ENCODE results near the gene ACOD1. TPM values are rescaled to one million over a fixed set of nuclear protein-coding genes. Genes with fewer than 3 reads are reported as not detected.
"Not testable (repeated sequence)": the region's sequence is repeated elsewhere in the genome, so short reads cannot be mapped to it uniquely, and the experiment has no call there.

ACOD1 gene
- total RNA-seq, 1 donor from 2014 or later = not detected

DNA sequence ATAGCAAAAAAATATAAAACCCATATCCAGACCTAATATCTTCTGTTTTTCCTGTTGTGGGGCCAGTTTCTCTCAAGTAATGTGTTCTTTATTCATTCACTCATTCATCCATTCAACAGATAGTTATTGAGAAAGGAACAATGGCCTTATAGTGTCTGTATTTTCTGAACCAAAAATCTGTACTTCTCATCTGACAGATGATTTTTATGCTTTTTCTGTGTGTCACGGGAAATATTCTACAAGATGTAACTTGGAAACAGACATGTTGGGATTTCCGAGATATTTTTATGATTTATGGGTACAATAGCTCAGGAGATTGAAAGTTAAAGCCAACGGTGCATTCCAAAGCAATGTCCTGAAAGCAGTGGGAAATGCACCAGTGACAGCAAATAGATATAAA lies 5.7 kb downstream of the ACOD1 start:
- DNase-seq (ENCODE audit: low spot score in 2 of 2, unreplicated experiment in 2 of 2) = no peak
- H3K4me3 Mint-ChIP-seq = no peak overlapping the region
- H3K4me1 Mint-ChIP-seq = peaks cover 10% of the 10 kb centered on the region
- H3K36me3 Mint-ChIP-seq = peaks cover 2% of the 10 kb centered on the region
- TF ChIP-seq, protein P1, sequence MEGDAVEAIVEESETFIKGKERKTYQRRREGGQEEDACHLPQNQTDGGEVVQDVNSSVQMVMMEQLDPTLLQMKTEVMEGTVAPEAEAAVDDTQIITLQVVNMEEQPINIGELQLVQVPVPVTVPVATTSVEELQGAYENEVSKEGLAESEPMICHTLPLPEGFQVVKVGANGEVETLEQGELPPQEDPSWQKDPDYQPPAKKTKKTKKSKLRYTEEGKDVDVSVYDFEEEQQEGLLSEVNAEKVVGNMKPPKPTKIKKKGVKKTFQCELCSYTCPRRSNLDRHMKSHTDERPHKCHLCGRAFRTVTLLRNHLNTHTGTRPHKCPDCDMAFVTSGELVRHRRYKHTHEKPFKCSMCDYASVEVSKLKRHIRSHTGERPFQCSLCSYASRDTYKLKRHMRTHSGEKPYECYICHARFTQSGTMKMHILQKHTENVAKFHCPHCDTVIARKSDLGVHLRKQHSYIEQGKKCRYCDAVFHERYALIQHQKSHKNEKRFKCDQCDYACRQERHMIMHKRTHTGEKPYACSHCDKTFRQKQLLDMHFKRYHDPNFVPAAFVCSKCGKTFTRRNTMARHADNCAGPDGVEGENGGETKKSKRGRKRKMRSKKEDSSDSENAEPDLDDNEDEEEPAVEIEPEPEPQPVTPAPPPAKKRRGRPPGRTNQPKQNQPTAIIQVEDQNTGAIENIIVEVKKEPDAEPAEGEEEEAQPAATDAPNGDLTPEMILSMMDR (IDR thresholded peaks at IDR 0.05; ENCODE audit: unreplicated experiment) = no peak
- H3K9me3 Mint-ChIP-seq = peaks cover 13% of the 10 kb centered on the region
- no peak overlapping the region for H3K27ac Mint-ChIP-seq
- peaks cover 31% of the 10 kb centered on the region for H3K27me3 Mint-ChIP-seq (ENCODE audit: low read depth)

DNA sequence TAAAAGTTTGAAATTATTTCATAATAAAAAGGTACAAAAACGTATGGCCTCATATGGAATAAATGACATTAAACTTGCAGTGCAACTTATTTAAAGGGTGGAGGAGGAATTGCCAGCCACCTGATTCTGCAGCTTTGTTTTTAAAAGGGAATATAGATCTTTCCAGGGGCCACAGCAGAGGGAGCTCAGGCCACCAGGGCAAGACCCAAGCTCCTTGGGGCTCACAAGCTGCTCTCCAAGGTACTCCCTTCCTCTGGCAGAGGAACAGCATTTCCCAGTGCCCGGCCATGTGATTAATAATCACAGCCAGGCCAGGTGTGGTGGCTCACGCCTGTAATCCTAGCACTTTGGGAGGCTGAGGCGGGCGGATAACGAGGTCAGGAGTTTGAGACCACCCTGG lies 6.2 kb downstream of the ACOD1 start:
- Mint-ChIP-seq H3K27ac (no peak overlapping the region), H3K36me3 (peaks cover 2% of the 10 kb centered on the region), H3K4me1 (peaks cover 10% of the 10 kb centered on the region), H3K27me3 (ENCODE audit: low read depth) (peaks cover 27% of the 10 kb centered on the region), H3K9me3 (peaks cover 16% of the 10 kb centered on the region), H3K4me3 (no peak overlapping the region)
- DNase-seq (ENCODE audit: low spot score in 2 of 2, unreplicated experiment in 2 of 2) = no peak
- TF ChIP-seq, protein P1 (IDR thresholded peaks at IDR 0.05; ENCODE audit: unreplicated experiment) = no peak

DNA sequence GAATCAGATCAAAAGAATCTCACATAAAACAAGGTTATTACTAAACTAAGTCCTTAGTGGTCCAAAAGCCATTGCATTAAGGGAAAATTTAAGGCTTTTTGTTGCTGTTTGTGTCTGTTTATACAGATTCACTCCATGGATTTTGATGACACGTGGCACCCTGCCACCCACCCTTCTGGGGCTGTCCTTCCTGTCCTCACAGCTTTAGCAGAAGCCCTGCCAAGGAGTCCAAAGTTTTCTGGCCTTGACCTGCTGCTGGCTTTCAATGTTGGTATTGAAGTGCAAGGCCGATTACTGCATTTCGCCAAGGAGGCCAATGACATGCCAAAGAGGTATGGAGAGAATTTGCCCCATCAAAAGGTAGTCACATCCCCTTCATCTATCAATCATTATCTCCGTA lies 6.9 kb downstream of the ACOD1 start:
- Mint-ChIP-seq H3K4me1 (peaks cover 10% of the 10 kb centered on the region), H3K9me3 (peaks cover 18% of the 10 kb centered on the region), H3K27me3 (ENCODE audit: low read depth) (peaks cover 21% of the 10 kb centered on the region), H3K36me3 (peaks cover 2% of the 10 kb centered on the region), H3K27ac (no peak overlapping the region), H3K4me3 (no peak overlapping the region)
- TF ChIP-seq, protein P1 (IDR thresholded peaks at IDR 0.05; ENCODE audit: unreplicated experiment) = no peak
- no peak for DNase-seq (ENCODE audit: low spot score in 2 of 2, unreplicated experiment in 2 of 2)

DNA sequence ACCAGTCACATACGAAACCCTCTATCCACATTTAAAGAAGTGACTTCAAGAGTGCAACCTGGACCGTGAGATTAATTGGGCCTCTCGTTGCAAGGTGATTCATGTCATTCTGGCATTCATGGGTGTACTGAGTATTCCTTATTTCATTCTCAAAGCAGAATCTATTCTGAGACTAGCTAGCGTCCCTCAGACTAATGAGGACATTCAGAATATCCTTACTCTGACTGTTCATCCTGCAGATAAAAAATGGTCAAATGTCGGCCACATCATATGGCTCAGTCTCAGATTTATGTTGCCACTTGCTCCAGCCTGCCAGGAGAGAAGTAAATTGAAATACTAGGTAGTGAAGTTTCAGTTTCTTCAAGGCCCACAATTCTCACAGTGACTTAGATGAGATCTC lies 7.3 kb downstream of the ACOD1 start:
- Mint-ChIP-seq H3K4me1 (peaks cover 10% of the 10 kb centered on the region), H3K4me3 (no peak overlapping the region), H3K9me3 (peaks cover 22% of the 10 kb centered on the region), H3K27ac (no peak overlapping the region), H3K27me3 (ENCODE audit: low read depth) (peaks cover 18% of the 10 kb centered on the region), H3K36me3 (peaks cover 2% of the 10 kb centered on the region)
- DNase-seq (ENCODE audit: low spot score in 2 of 2, unreplicated experiment in 2 of 2) = no peak
- TF ChIP-seq, protein P1 (IDR thresholded peaks at IDR 0.05; ENCODE audit: unreplicated experiment) = no peak

DNA sequence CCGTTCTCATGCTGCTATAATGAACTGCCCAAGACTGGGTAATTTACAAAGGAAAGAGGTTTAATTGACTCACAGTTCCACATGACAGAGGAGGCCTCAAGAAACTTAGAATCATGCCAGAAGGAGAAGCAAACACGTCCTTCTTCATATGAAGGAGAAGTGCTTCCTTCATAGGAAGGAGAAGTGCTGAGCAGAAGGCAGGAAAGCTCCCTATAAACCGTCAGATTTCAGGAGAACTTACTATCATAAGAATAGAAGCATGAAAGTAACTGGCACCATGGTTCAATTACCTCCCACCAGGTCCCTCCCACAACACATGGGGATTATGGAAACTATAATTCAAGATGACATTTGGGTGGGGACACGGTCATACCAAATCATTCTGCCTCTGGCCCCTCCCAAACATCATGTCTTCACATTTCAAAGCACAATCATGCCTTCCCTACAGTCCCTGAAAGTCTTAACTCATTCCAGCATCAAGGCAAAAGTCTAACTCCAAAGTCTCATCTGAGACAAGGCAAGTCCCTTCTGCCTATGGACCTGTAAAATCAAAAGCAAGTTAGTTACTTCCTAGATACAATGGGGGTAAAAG lies 10.6 kb downstream of the ACOD1 start:
- Mint-ChIP-seq H3K4me3 (no peak overlapping the region), H3K4me1 (peaks cover 1% of the 10 kb centered on the region), H3K9me3 (peaks cover 34% of the 10 kb centered on the region), H3K36me3 (peaks cover 2% of the 10 kb centered on the region), H3K27ac (no peak overlapping the region), H3K27me3 (ENCODE audit: low read depth) (no peaks in the 10 kb centered on the region)
- no peak for DNase-seq (ENCODE audit: low spot score in 2 of 2, unreplicated experiment in 2 of 2)
- TF ChIP-seq, protein P1 (IDR thresholded peaks at IDR 0.05; ENCODE audit: unreplicated experiment) = no peak

DNA sequence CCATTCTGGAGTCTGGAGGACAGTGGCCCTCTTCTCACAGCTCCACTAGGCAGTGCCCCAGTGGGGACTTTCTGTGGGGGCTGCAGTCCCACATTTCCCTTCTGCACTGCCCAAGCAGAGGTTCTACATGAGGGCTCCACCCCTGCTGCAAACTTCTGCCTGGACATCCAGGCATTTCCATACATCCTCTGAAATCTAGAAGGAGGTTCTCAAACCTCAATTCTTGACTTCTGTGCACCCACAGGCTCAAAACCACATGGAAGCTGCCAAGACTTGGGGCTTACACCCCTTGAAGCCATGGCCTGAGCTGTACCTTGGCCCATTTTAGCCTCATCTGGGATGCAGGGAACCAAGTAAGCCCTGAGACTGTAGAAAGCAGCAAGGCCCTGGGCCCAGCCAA lies 11.4 kb downstream of the ACOD1 start:
- not testable (repeated sequence) for H3K27ac Mint-ChIP-seq; H3K4me3 Mint-ChIP-seq; H3K27me3 Mint-ChIP-seq (ENCODE audit: low read depth); H3K4me1 Mint-ChIP-seq; DNase-seq (ENCODE audit: low spot score in 2 of 2, unreplicated experiment in 2 of 2); H3K36me3 Mint-ChIP-seq
- peaks cover 34% of the 10 kb centered on the region for H3K9me3 Mint-ChIP-seq

Data from mesothelial cell of epicardium (in vitro differentiated cells).